Measurements from ENCODE around the gene KCNH3. TPM values are rescaled to one million over a fixed set of nuclear protein-coding genes. Genes with fewer than 3 reads are reported as not detected.

The KCNH3 gene
- total RNA-seq, 2 experiments from 2014 or later = 2.4 to 3.4 TPM

GRCh38 chr12:49583366-49584094 is 44.7 kb downstream of the KCNH3 start:
- no peaks in the 10 kb centered on the region for H3K27me3 ChIP-seq (ENCODE audit: control insufficient read depth in 1 of 2, insufficient read depth in 2 of 2, low read length in 2 of 2)
- ATAC-seq (ENCODE audit: poor library complexity) (no peak), DNase-seq (no peak)
- POLR2A ChIA-PET = no interaction called here
- no peak overlapping the region for H3K27ac ChIP-seq (ENCODE audit: low read depth in 1 of 2, low read length in 2 of 2)
- H3K36me3 ChIP-seq (ENCODE audit: insufficient read depth, low read length) = peaks cover 16% of the 10 kb centered on the region
- no peak overlapping the region for H3K27ac Mint-ChIP-seq
- TF ChIP-seq CTCF (IDR thresholded peaks at IDR 0.05) = no peak
- intact Hi-C loops (cut with DNase I, micrococcal nuclease) = loop anchor here in 1 of 2 experiments (5.0 kb wide), 1 partner anchor 34 kb away; no protein-coding TSS in a partner anchor
- H3K4me1 Mint-ChIP-seq (ENCODE audit: low read depth) = peaks cover 6% of the 10 kb centered on the region
- H3K27me3 Mint-ChIP-seq = no peaks in the 10 kb centered on the region
- H3K4me3 ChIP-seq (ENCODE audit: low read length) = no peak overlapping the region
- CTCF ChIA-PET = no interaction called here
- H3K36me3 Mint-ChIP-seq (ENCODE audit: low read depth) = peaks cover 30% of the 10 kb centered on the region
- H3K9me3 ChIP-seq (ENCODE audit: control insufficient read depth in 1 of 2, insufficient read depth in 1 of 2, low read length in 2 of 2) = no peaks in the 10 kb centered on the region
- peaks cover 9% of the 10 kb centered on the region for H3K4me1 ChIP-seq (ENCODE audit: insufficient read depth, low read length)
- no peak overlapping the region for H3K4me3 Mint-ChIP-seq
- no peaks in the 10 kb centered on the region for H3K9me3 Mint-ChIP-seq

- Histone ChIP-seq H3K4me3 (ENCODE audit: low read length) (no peak overlapping the region), H3K27me3 (ENCODE audit: control insufficient read depth in 1 of 2, insufficient read depth in 2 of 2, low read length in 2 of 2) (no peaks in the 10 kb centered on the region), H3K27ac (ENCODE audit: low read depth in 1 of 2, low read length in 2 of 2) (no peak overlapping the region), H3K36me3 (ENCODE audit: insufficient read depth, low read length) (peaks cover 17% of the 10 kb centered on the region), H3K4me1 (ENCODE audit: insufficient read depth, low read length) (peaks cover 9% of the 10 kb centered on the region), H3K9me3 (ENCODE audit: control insufficient read depth in 1 of 2, insufficient read depth in 1 of 2, low read length in 2 of 2) (no peaks in the 10 kb centered on the region)
- no peaks in the 10 kb centered on the region for H3K9me3 Mint-ChIP-seq
- H3K27ac Mint-ChIP-seq = no peak overlapping the region
- DNase-seq (no peak), ATAC-seq (ENCODE audit: poor library complexity) (no peak)
- intact Hi-C loops (cut with DNase I, micrococcal nuclease) = loop anchor here in 1 of 2 experiments (5.0 kb wide), 1 partner anchor 33 kb away; no protein-coding TSS in a partner anchor
- ChIA-PET CTCF (no interaction called here), POLR2A (no interaction called here)
- no peak overlapping the region for H3K4me3 Mint-ChIP-seq
- no peak for TF ChIP-seq CTCF (IDR thresholded peaks at IDR 0.05)
- H3K36me3 Mint-ChIP-seq (ENCODE audit: low read depth) = peaks cover 33% of the 10 kb centered on the region
- H3K4me1 Mint-ChIP-seq (ENCODE audit: low read depth) = peaks cover 6% of the 10 kb centered on the region
- H3K27me3 Mint-ChIP-seq = no peaks in the 10 kb centered on the region
Observed at GRCh38 chr12:49584591-49584990, 45.8 kb downstream of the KCNH3 start.

GRCh38 chr12:49585477-49586459 is 46.9 kb downstream of the KCNH3 start:
- H3K9me3 ChIP-seq (ENCODE audit: control insufficient read depth in 1 of 2, insufficient read depth in 1 of 2, low read length in 2 of 2) = no peaks in the 10 kb centered on the region
- Mint-ChIP-seq H3K4me1 (ENCODE audit: low read depth) (no peaks in the 10 kb centered on the region), H3K9me3 (peaks cover 2% of the 10 kb centered on the region), H3K27me3 (no peaks in the 10 kb centered on the region), H3K4me3 (no peak overlapping the region), H3K36me3 (ENCODE audit: low read depth) (peaks cover 29% of the 10 kb centered on the region), H3K27ac (no peak overlapping the region)
- TF ChIP-seq CTCF (IDR thresholded peaks at IDR 0.05) = no peak
- H3K36me3 ChIP-seq (ENCODE audit: insufficient read depth, low read length) = peaks cover 17% of the 10 kb centered on the region
- peak in 1 of 14 experiments; percentile 5 for DNase-seq
- ChIA-PET CTCF (no interaction called here), POLR2A (no interaction called here)
- H3K27me3 ChIP-seq (ENCODE audit: control insufficient read depth in 1 of 2, insufficient read depth in 2 of 2, low read length in 2 of 2) = no peaks in the 10 kb centered on the region
- no peak overlapping the region for H3K27ac ChIP-seq (ENCODE audit: low read depth in 1 of 2, low read length in 2 of 2)
- intact Hi-C loops (cut with DNase I, micrococcal nuclease) = no loop called here
- ATAC-seq (ENCODE audit: poor library complexity) = no peak
- H3K4me1 ChIP-seq (ENCODE audit: insufficient read depth, low read length) = peaks cover 1% of the 10 kb centered on the region
- H3K4me3 ChIP-seq (ENCODE audit: low read length) = no peak overlapping the region

All from CD4-positive, alpha-beta T cell (primary cell).